Measurements from ENCODE around the gene OSBPL3. TPM values are rescaled to one million over a fixed set of nuclear protein-coding genes. Genes with fewer than 3 reads are reported as not detected.

The OSBPL3 gene
- total RNA-seq, 2 donors from 2014 or later = 3.1 to 8.2 TPM

DNA sequence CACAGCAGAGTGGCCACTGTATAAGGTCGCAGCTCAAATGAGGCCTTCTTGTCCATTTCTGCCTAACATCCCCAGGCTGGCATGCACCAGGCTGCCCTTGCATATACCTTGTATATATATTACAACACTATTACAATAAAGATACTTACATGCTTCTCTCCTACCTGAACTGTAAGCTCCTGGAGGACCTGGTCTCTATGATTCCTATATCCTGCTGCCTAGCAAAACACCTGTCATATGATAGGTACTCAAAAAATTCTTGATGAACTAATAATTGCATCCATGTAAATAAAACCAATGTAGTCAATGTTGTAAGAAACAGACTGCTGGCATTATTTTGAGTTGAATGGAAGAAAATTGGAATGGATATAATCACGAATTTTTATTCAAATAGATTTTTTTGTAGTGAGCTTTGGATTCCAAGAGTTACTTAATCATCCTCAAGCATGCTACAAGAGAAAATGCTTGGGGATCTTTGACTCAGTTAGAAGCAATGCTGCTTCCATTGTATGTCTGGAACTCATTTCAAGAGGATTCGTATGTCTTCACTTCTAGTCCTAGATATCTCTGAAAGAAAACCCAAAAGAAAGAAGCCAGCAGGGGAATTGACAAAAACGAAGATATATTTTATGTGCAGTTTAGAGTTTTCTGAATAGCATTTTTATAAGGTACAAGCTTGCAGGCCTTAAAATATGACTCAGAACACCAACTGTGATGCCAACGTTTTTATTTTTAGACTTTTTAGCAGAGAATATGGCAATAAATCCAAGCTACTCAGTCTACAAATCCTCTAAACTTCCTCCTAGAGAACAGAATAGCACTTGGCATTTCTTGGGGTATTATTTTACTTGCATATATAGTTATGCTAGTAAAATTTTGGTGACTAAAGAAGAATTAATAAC is 53.1 kb downstream of the OSBPL3 start:
- DNase-seq (no peak), ATAC-seq (no peak)
- H3K9me3 ChIP-seq = no peaks in the 10 kb centered on the region
- H3K36me3 ChIP-seq (replicated peaks in 1 of 2; ENCODE audit: insufficient read depth in 1 of 2, low read depth in 2 of 2) = no peaks in the 10 kb centered on the region
- intact Hi-C loops (cut with DNase I) = no loop called here
- WGBS, 2 donors = 79 to 83% methylated on average over 5 of the region's 5 CpGs
- H3K4me3 ChIP-seq = no peak overlapping the region
- H3K4me1 ChIP-seq = peaks cover 9% of the 10 kb centered on the region
- H3K27ac ChIP-seq = no peak overlapping the region
- H3K27me3 ChIP-seq = no peaks in the 10 kb centered on the region
- TF ChIP-seq POLR2A (IDR thresholded peaks at IDR 0.05) = no peak
- TF ChIP-seq, protein P1, sequence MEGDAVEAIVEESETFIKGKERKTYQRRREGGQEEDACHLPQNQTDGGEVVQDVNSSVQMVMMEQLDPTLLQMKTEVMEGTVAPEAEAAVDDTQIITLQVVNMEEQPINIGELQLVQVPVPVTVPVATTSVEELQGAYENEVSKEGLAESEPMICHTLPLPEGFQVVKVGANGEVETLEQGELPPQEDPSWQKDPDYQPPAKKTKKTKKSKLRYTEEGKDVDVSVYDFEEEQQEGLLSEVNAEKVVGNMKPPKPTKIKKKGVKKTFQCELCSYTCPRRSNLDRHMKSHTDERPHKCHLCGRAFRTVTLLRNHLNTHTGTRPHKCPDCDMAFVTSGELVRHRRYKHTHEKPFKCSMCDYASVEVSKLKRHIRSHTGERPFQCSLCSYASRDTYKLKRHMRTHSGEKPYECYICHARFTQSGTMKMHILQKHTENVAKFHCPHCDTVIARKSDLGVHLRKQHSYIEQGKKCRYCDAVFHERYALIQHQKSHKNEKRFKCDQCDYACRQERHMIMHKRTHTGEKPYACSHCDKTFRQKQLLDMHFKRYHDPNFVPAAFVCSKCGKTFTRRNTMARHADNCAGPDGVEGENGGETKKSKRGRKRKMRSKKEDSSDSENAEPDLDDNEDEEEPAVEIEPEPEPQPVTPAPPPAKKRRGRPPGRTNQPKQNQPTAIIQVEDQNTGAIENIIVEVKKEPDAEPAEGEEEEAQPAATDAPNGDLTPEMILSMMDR (IDR thresholded peaks at IDR 0.05) = no peak

DNA sequence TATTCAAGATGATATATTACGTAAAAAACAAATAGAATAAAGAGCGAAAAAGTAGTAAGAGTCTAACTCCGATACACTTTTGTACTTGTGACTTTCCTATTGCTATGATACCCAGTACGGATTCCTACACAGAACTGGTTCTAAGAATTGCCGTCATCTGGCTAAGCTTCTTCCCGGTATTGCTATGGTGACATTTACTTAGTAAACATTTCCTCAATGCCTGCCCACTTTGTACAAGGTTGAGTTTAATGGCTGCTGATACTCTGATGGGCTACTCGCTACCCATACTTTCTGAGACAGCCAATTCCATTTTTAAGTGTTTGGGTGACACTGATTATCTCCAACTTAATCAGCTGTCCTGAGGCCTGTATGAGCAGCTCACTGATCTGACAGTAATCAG is 55.6 kb downstream of the OSBPL3 start:
- intact Hi-C loops (cut with DNase I) = no loop called here
- Histone ChIP-seq H3K27me3 (no peaks in the 10 kb centered on the region), H3K9me3 (no peaks in the 10 kb centered on the region), H3K4me3 (no peak overlapping the region), H3K4me1 (peaks cover 25% of the 10 kb centered on the region), H3K36me3 (replicated peaks in 1 of 2; ENCODE audit: insufficient read depth in 1 of 2, low read depth in 2 of 2) (no peaks in the 10 kb centered on the region), H3K27ac (no peak overlapping the region)
- ATAC-seq = peak; percentile 70
- TF ChIP-seq, protein P1 (IDR thresholded peaks at IDR 0.05) = no peak
- TF ChIP-seq POLR2A (IDR thresholded peaks at IDR 0.05) = no peak
- 77 to 79% methylated on average over 7 of the region's 7 CpGs for WGBS, 2 donors
- peak in 1 of 4 donors; percentile 28 for DNase-seq

DNA sequence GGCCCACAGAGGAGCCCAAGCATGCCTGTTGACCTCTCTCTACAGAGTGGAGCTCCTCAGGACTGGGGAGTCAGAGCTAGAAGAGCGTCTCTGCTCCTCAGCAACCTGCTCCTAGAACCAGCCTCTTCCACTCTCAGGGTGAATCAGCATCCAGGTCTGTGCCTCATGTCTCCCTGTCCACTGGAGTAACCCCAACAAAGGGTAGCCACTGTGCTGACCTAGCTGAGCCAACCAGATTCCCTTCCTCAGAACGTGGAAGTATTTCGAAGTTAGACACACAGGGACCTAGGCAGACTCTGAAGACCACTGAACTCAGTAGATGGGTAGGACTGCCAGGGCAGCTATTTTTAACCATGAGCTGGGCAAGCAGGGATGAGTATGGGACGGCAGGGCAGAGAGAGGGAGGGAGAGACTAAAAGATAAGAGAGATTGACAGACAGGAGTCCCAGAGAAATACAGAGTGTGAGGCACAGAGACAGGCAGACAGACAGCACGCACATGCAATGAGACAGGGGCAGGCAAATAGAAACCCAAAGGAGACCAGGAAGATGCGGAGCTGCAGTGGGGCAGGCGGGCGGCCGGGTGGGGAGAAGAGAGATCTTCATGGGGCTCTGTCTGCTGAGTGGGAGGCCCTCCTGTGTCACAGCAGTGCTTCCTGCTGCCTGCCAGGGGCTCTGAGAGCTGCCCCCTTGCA is 56.7 kb downstream of the OSBPL3 start:
- Histone ChIP-seq H3K4me3 (no peak overlapping the region), H3K36me3 (replicated peaks in 1 of 2; ENCODE audit: insufficient read depth in 1 of 2, low read depth in 2 of 2) (no peaks in the 10 kb centered on the region), H3K27ac (peak overlapping the region in 1 of 4 donors; percentile 58), H3K27me3 (no peaks in the 10 kb centered on the region), H3K4me1 (peaks cover 25% of the 10 kb centered on the region), H3K9me3 (no peaks in the 10 kb centered on the region)
- TF ChIP-seq, protein P1 (IDR thresholded peaks at IDR 0.05) = no peak
- no peak for TF ChIP-seq POLR2A (IDR thresholded peaks at IDR 0.05)
- WGBS, 2 donors = 91 to 92% methylated on average over 9 of the region's 9 CpGs
- no peak for ATAC-seq
- no peak for DNase-seq
- intact Hi-C loops (cut with DNase I) = no loop called here

DNA sequence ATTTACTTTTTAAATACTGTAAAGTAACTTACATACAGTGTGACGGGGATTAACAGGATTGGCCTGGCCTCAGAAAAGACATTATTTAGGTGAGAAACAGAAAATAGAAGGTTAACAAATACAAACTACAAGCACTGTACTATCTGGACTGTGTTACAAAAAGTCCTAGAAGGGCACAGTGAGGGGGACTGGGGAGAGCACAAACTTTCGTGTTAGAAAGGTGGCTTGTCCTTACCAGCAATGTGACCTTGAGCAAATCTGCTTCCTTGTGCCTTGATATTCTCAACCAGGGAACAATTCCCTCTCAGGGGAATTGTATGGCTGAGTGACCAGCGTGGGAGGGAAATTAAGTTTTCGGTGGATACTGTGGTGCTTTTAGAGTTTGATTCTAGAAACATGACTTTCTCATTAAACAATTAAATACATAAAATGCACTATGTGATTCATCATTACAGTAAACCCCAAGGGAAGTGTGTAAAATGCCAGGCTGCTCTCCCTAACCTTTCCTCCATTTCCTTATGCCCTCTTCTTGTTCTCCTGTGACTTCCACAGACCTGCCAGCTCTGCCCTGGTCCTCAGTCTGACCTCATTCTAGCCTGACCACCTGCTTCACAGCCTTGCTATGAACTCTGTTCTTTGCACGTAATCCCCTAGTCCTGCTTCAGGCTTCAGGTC is 57.7 kb downstream of the OSBPL3 start:
- TF ChIP-seq, protein P1 (IDR thresholded peaks at IDR 0.05) = no peak
- TF ChIP-seq POLR2A (IDR thresholded peaks at IDR 0.05) = no peak
- DNase-seq (peak in 1 of 4 donors; percentile 19), ATAC-seq (no peak)
- WGBS, 2 donors = 58 to 61% methylated on average over 5 of the region's 5 CpGs
- Histone ChIP-seq H3K4me1 (peaks cover 32% of the 10 kb centered on the region), H3K4me3 (no peak overlapping the region), H3K36me3 (replicated peaks in 1 of 2; ENCODE audit: insufficient read depth in 1 of 2, low read depth in 2 of 2) (no peaks in the 10 kb centered on the region), H3K27me3 (no peaks in the 10 kb centered on the region), H3K27ac (peak overlapping the region in 3 of 4 donors; percentile 57 to 71 (median 58)), H3K9me3 (no peaks in the 10 kb centered on the region)
- intact Hi-C loops (cut with DNase I) = no loop called here

Data from body of pancreas (tissue), 4 donors.